HG02642 (cell line): ENCODE results near the gene SIM1.

Experiments used
- ATAC-seq: cut with Tn5 transposase; IDR thresholded peaks from one replicate; pipeline ENCODE4 v1.9.1; 2021; ENCODE audit warnings: mild to moderate bottlenecking; ENCODE audit not compliant: unreplicated experiment, poor library complexity

SIM1 gene

DNA sequence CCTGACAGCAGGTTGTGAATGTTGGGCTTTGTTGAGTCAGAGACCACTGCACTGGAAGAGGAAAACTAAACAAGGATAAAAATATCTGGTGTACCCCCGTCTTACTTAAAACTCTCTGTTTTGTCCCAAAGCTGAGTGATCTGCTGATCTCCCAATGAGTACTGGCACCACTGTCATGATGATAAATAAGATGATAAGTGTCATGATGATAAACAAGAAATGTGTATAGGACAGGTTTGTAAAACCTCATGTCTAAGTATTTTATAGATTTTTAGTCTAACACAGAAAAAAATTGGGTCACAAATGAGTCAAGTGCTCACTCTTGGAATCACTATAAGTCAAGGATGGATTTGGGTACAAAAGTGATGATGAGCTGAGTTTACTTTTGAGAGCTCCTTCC lies 8.5 kb upstream of the SIM1 start:
- ATAC-seq = no peak

DNA sequence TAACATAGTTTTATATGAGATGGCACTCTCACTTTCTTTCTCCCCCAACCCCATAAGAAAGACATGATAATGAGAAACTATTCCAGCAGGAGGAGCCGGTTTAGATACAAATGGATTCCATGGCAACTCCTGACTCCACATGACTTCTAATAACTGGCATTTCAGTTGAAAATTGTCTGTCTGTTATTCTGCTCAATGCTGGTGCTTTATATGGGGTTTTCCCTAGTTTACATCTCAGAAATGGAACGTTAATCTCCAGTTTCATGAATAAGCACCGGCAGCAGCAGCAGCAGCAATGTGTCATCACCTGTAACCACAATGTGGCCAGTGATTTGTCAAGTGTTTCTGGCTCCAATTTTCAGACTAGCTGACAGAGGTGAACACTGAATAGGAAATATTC lies 8.0 kb upstream of the SIM1 start:
- ATAC-seq = peak; percentile 88

DNA sequence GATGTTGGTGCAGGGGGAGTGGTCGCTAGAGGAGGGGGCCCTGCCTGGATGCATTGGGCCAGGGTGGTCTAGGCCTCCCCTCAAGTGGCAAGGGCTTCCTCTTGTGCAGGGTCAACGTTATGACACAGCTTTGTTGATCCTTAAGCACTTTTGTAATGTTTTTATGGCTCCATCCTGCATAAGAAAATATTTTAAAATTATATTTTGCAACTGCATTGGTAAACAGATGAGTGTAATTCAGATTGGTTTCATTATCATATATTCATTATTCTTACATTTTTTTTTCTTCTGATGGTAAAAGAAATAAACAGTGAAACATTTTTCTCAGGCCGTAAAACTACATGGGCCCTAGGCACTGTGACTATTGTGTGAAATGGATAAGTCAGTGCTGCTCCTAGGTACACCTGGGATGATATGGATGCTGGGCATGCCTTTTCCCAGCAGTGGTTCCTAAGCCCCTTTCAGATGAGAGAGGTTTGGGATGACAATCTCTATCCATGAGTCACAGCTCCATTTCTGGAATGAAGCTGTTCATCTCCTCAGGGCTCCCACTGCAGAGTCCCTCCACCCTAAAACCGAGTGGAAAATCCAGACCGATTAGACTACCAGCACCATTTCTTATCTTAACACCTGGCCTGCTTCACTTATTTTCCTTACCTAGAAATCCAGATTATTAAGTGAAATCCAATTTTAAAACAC lies 5.8 kb upstream of the SIM1 start:
- no peak for ATAC-seq

DNA sequence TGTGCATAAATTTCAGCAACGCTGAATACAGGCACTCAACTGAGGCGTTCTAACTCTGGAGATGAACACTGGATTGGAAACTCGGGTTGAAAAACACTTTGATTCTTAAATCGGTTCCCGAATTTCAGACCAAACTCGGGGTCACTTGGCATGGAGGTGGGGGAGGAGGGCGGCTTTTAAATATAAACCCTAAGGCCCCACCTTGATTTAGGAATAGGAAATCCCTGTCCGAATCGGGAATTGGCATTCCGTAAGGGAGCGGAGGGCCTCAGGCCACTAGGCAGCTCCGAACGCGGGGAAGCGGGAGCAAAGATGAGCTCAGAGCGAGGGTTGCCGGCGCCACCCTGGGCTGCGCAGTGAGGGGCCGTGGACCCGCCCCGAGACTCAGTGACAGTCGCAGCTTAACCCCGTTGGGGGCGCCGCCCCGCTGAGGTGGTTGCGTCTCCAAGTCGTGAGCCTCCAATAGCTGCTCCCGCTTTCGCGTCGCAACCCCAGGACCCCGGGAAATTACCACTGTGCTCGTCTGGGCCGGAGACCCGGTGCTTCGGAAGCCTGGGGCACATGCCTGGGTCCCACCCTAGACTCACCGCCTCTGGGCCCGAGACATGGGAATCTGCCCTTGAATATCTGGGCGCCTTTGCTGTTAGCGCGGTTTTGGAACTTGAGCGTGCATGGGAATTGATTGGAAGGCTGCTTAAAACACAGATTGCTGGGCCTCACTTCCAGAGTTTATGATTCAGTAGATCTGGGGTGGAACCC lies 4.6 kb upstream of the SIM1 start:
- ATAC-seq = no peak

DNA sequence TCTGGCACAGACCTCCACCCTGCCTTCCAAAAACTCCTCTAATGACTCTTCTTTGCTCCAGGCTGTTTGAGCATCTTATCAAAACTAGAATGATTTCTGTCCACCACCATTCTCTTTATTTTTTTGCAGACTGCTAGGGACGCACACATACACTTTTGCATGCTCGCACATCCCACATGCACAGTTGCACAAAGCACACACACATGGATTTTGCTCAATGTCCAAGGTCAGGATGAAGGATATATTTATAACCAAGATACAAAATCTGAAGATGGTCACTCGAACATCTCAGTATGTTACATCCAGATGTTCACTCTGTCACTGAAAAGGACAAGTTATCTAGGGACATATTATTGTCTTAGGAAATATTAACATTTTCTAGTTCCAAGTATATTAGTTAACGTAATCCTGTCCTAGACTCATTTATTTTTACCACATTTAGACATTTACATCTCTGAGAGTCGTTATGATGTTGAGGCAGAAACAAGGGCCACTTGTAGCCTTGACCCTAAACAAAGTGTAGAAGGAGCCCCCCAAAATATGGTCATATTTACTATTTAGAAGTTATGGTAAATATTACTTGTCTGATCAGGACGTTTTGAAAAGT lies 3.4 kb upstream of the SIM1 start:
- ATAC-seq = no peak

DNA sequence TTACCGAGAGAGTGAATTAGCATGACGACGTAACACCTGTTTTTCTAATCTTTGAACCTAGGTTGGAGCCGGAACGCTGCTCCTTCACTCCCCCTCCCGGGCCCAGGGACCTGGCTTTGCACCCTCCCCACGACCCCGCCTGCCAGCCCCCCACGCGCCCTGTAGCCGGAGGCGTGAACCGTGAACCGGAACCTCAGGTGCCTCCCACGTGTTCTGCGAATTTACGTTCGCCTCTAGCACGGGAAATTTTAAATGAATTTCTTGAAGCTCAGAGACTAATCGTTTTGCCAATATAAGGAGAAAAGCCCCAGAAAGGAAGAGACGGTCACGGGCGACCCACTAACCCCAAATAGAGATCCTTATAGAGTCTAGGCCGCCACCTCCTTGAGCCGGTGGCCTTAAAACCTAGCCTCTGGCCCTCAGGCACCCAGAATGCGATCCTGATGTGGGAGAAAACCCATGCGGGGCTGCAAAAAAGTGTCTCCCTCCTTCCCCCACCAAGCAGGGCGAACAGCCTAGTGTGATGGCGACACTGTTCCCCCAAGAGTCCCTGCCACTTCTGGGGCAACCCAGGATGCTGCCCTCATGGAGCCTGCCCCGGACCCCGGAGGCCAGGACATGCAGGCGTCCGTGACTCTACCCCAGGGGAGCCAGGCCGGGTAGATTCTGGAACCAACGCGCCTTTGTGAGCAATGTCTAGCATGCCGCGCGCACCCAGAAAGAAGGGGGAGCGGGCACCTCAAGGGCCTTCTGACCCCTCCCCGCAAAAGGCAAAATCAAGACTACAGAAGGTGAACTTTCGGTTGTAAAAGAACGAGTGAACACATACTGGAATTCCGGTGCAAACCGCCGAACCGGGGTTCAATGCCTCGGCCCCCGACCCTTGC lies 2.7 kb upstream of the SIM1 start:
- no peak for ATAC-seq

DNA sequence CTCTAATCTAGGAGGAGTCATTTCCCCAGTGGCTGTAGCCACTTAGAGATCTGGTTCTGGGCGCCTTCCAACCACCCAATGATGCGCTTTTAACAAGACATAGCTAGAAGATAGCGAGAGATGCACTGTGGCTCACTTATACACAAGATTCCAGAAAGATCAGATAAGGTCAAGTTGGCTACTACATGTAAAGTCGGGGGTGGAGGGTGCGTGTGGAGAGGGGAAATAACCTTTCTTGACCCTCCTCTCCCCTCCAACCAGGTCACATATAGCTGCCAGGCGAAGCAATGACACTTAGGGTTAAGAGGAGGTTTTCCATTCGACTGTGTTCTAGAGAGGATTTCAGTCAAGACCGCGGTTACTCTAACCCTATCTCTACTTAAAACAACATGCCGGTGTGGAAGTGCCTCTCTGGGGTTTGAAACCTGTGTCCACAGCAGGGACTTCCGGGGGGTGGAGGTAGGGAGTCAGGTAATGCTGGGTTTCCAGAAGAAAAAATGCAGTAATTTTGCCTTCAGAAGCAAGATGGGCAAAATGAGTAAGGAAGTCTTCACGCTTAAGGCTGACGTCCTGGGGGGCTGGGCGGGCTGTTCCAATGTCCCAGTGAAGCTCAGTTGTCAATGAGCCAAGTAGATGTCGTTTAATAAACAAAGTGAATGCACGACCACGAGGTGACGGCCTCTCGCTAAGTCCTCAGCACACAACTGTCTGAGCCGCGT lies 1.8 kb upstream of the SIM1 start:
- ATAC-seq = no peak

DNA sequence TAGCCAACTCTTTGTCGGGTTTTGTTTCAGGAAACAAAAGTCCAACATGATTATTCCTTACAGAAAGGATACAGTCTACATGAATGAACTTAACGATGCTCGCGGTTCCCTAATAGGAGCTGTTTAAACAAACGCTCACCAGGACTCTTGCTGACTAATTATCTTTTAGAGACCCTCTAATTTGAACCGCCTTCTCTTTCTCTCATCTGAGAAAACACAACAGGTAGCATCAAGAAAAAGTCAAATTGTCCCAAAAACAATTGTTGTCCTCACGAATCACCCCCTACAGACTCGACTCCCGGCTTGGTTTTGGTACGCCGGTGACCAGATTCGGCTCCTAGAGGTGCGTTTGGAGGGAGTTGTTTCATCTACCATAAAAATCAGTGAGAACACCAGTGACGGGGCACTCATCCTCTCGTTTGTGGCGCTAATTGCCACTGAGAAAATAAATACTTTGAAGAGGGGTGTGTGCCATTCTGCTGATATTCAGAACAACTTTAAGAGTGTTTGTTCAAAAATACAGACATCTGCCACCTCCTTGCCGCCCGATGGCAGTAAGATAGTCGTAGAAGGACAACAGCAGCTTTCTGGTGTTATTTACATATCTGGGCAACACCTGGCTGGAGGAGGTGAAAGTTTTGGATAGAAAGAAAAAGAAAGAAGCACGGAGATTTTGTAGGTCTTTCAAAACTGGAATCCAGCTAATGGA lies 1.1 kb upstream of the SIM1 start:
- no peak for ATAC-seq

DNA sequence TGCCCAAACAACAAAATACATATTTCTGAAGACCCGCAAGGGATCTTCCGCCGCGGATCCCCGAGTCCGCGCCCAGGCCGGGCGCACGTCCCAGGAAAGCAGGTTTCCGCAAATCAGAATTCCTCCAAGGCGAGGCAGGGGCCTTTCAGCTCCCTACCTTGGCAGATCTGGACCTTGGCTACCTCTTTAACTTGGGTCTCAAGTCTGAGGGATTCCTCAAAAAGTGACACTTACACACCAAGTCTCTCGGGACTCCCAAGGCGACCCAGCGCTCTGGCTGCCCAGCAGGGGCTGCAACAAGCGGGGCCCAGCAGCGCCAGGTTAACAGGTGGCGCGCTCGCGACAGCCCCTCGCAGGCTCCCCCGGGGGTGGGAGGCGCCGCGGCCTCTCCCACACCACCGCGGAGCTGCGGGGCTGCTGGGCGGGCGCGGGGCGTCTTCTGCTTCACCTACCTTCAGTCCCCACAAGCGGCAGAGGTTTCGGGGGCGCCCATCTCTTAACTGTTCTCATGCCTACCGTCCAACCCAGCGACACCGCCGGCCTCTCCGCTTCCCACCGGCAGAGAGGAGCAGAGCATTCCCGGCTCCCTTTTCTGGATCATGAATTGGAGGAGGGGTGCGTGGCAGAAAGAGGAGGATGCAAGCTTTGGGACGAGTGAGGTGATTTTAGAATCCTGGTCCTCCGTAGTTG lies 414 bp downstream of the SIM1 start:
- no peak for ATAC-seq

DNA sequence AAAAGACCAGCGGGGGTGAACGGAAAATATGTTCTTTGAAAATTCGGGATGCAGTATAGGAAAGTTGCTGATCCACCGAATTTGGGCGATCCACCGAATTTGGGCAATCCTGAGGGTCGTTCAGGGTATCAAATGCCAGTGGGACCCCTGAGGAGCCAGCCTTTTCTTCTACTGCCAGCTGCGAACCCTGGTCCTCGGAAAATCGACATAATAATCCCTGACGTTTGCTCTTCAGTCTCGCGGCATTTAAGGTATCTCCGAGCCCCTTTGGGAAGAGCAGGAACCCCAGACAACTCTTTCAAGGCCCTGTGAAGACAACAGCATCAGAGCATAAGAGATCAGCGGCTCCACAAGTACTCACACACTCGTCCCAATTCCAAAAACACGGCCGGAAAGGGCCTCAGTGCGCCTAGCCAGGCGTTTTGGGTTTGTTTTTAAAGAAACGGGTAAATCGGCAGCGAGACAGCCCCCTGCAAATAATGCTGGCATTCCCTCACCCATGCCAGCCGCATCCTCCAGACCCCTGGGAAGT lies 1.0 kb downstream of the SIM1 start:
- ATAC-seq = no peak

DNA sequence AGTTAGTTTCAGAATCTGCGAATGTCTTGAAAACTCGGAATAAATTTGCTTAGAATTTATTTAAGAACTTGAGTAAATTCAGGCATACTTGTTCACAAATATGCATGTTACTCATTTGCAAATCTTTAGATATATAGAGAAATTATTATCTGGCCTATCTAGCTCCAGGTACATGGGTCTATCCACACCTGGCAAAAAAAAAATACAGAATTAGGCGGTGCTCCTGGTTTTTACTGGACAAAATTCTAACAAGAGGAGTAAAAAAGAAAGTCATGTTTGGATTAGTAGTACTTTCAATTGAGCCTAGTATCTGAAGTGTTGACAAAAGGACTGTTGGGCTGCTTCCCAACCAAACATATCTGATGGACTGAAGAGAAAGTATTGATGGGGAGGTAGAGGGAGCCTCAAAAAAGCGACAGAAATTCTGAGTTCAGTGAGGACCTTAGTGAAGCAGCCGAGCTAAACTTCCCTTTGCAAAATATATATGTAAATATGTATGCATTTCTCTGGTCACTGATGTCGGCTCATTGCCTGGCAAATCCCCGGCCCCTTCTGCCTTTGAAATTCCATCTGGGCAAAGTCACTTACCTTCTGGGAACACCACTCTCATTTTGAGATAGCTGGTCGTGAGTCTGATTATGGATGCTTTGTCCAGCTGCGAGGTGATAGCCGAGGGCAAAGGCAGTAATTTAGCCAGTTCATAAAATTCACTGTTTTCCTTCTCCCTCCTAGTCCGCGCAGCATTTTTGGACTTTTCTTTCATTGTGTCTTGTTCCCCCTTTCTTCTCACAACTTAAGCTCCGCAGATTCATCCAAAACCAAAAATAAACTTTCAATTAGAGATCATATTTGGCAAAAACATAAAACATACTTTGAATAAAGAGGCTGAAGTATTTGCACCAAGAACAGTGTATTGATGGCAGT lies 1.8 kb downstream of the SIM1 start:
- no peak for ATAC-seq

DNA sequence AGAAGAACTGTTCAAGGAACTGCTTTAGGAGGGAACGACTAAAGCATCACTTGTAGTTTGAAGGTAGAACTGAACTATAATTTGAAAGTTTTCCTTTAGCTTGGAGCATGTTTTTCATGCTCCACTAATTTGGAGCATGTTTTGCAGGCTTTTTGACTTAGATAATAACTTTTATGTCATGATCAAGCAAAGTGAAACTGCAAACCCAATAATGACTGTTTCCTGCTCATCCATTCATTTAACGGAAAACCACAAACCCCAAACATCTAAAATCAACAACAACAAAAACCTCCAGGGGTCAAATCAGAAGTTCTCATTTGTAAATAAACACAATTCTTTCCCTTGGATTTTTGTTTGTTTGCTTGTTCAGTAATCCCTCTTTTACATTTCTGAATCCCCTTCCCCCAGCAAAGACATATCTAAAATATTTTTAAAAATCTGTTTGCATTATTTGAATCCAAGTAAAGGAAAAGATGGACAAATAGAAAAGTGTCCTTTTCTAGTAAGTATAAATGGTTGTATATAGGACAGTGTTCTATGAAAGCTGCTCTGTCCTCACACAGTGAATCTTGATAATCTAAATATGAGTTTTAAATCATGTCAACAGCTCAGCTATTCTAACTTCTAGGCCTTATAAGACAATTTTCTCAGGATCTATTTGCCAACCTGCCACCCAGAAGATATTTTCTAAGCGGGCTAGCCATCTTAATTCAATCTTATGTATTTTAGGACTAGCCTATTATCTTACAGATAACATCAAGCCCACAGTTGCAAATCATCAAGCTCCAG lies 2.6 kb downstream of the SIM1 start:
- ATAC-seq = no peak

DNA sequence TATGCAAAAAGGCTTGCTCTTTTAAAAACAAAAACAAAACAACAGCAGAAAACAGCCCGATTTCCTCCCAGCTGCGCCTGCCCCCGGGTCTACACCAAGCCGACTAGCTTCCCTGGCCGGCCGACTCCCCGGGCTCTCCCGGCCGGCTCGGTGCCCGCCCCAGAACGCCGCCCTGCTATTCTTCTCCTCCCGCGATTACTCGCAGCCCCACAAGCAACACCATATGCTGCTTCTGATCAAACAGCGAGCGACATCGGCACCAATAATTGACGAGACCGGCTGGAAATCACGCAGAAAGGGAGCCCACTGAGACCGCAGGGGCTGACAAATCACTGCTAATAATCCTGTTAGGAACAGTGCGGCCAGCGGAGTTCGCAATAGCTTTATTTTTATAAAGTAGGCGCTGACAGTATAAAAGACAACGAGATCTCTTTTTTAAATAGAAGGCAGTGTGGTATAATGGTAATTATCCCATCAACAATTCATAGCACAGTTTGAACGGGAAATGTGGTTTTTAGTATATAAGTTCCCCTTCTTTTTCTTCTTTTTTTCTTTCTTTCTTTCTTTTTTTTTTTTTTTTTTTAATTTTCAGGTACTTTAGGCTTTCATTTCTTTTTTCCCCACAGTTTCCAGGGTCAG lies 3.3 kb downstream of the SIM1 start:
- no peak for ATAC-seq

DNA sequence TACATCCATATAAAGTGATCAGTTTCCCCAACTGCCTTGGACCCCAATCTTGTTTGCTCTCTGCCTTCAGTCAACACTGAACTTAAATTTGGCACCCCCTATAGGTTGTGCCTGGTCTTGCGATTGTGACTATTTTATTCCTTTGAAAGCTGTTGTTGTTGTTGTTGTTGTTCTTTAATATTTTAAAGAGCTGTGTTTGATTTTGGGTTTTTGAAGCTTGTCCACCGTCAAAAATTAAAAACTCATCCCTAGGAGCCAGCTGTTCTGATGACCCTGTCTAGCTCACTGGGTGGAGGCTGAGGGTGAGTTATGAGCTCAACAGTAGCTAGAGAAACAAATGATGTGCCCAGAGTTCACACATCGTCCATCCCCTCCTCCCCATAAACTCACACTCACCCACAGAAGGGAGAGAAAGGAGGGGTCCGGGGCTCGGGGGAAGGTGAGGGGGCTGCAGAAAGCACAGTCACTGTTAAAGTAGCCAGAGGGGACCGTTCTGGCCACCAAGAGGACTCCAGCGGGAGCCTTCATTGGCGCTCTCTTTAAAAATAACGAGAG lies 4.0 kb downstream of the SIM1 start:
- ATAC-seq = no peak

DNA sequence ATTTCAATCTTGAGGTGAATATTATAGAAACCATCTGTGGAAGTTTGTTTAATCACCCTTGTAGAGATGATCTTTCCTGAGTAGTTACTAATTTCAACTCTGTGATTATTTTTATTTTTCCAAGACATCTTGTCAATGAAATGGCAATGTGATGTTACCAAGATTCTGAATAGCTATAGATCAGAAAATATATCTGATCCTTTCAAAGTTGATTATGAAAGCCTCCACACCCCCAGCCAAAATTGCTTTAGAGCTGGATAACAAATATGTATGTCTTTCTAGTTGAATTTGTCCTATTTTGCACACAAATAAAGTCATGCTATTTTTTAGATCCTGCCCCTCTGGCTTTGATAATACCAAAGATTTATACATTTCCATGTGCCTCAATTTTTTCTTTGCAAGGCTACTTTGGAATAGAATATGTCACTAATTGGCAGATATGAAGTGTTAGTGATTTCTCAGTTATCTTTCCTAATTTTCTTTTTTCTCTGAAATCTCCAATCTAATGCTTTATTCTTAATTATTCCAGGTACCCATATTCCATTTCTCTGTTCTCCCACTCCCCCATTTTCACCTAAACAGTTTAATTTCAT lies 5.0 kb downstream of the SIM1 start:
- ATAC-seq = no peak
